ENCODE data around the gene CRP.

The CRP gene

GRCh38 chr1:159668739-159669138 is 45.6 kb downstream of the CRP start:
- H3K27ac ChIP-seq, result no peak overlapping the region
- no peak for TF ChIP-seq CTCF (IDR thresholded peaks at IDR 0.05; ENCODE audit: low read depth, low read length, missing control alignments)
- H3K27me3 ChIP-seq (replicated peaks), result no peaks in the 10 kb centered on the region
- DNase-seq, result no peak
- H3K4me3 ChIP-seq (ENCODE audit: low read depth, low read length), result no peak overlapping the region
- H3K36me3 ChIP-seq (replicated peaks), result no peaks in the 10 kb centered on the region
- in situ Hi-C loops (cut with HindIII; ENCODE audit: low pct_ligation_motif_present, low sequenced_read_pairs), result no loop called here

GRCh38 chr1:159664247-159664646 is 50.1 kb downstream of the CRP start:
- no peak overlapping the region for H3K4me3 ChIP-seq (ENCODE audit: low read depth, low read length)
- no peak for TF ChIP-seq CTCF (IDR thresholded peaks at IDR 0.05; ENCODE audit: low read depth, low read length, missing control alignments)
- no peak overlapping the region for H3K27ac ChIP-seq
- DNase-seq, result no peak
- H3K27me3 ChIP-seq (replicated peaks), result no peaks in the 10 kb centered on the region
- no peaks in the 10 kb centered on the region for H3K36me3 ChIP-seq (replicated peaks)
- in situ Hi-C loops (cut with HindIII; ENCODE audit: low pct_ligation_motif_present, low sequenced_read_pairs), result no loop called here

- no peaks in the 10 kb centered on the region for H3K36me3 ChIP-seq (replicated peaks)
- H3K27ac ChIP-seq, result no peak overlapping the region
- no peak for DNase-seq
- no peaks in the 10 kb centered on the region for H3K27me3 ChIP-seq (replicated peaks)
- no peak overlapping the region for H3K4me3 ChIP-seq (ENCODE audit: low read depth, low read length)
- in situ Hi-C loops (cut with HindIII; ENCODE audit: low pct_ligation_motif_present, low sequenced_read_pairs), result no loop called here
- TF ChIP-seq CTCF (IDR thresholded peaks at IDR 0.05; ENCODE audit: low read depth, low read length, missing control alignments), result no peak
Measured at GRCh38 chr1:159663552-159663951, 50.8 kb downstream of the CRP start.

Measured in brain microvascular endothelial cell (primary cell).